ENCODE data around the gene SH3YL1. TPM values are rescaled to one million over a fixed set of nuclear protein-coding genes. Genes with fewer than 3 reads are reported as not detected.

Gene SH3YL1
- total and polyA plus RNA-seq, 10 donors, result 30.6 to 72.8 (median 37.0) TPM

DNA sequence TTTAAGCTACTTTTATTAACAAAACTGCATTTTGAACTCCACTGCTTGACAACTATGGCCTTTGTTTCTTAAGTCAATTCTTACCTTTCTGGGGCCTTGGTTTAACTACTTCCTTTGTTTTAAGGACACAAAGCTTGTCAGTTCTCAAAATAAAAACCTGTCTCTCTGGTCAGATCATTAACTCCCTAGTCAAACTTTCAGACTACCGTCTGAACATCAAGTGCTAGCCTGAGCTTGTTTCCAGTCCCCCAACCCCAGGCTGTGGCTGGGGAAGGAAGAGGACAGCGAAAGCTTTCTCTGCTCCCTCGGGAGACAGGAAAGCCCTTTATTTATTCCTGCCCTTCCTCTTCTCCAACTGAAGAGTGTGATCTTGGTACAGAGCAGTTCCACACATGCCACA lies 1.7 kb downstream of the SH3YL1 start:
- Histone ChIP-seq H3K27me3 (replicated peaks in 1 of 7) (no peaks in the 10 kb centered on the region), H3K9me3 (peaks cover 0 to 20% (median 13%) of the 10 kb centered on the region in 8 donors), H3K4me1 (peaks cover 17 to 63% (median 40%) of the 10 kb centered on the region in 6 donors), H3K36me3 (no peaks in the 10 kb centered on the region), H3K4me3 (no peak overlapping the region), H3K27ac (peak overlapping the region in 6 of 8 donors; percentile 14 to 94 (median 70))
- WGBS, 5 donors, result 59 to 74% (median 63%) methylated on average over 3 of the region's 3 CpGs
- no peak for TF ChIP-seq POLR2A (IDR thresholded peaks at IDR 0.05)
- intact Hi-C loops (cut with DNase I; ENCODE audit: low total_unique reads), result no loop called here
- DNase-seq, result no peak

DNA sequence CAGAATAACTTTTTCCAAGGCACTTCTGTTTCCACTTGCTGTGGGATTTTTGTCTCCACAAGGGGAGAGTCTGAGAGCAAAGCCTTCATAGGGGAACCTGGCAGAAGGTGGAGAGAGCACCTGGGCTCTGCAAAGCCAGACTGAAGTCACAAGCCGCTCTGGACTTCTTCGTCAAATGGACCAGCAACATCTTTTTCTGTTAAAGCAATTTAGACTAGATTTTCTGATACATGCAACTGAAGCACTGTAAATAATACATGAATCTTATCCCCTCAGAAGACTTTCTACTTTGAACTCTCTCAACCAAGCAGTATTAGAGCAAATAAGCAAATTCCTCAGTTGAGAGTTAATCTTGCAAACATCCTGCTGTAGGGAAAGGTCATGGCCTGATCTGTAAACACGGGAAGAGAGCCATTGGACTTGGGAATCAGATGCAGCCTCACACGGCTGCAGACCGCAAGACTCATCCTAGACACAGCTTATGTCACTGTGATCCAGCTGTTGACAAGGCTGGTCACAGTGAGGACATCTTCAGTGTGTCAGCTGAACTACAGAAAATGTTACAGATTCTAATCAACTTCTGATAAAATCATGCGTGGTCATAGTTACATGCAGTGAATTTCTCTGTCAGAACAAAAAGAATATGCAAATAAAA lies 3.2 kb downstream of the SH3YL1 start:
- peaks cover 4 to 48% (median 25%) of the 10 kb centered on the region in 6 donors for H3K4me1 ChIP-seq
- peak overlapping the region in 3 of 8 donors; percentile 9 to 31 (median 17) for H3K27ac ChIP-seq
- no peaks in the 10 kb centered on the region for H3K27me3 ChIP-seq (replicated peaks in 1 of 7)
- no peak for DNase-seq
- WGBS, 5 donors, result 56 to 80% (median 72%) methylated on average over 6 of the region's 6 CpGs
- TF ChIP-seq, protein P1, sequence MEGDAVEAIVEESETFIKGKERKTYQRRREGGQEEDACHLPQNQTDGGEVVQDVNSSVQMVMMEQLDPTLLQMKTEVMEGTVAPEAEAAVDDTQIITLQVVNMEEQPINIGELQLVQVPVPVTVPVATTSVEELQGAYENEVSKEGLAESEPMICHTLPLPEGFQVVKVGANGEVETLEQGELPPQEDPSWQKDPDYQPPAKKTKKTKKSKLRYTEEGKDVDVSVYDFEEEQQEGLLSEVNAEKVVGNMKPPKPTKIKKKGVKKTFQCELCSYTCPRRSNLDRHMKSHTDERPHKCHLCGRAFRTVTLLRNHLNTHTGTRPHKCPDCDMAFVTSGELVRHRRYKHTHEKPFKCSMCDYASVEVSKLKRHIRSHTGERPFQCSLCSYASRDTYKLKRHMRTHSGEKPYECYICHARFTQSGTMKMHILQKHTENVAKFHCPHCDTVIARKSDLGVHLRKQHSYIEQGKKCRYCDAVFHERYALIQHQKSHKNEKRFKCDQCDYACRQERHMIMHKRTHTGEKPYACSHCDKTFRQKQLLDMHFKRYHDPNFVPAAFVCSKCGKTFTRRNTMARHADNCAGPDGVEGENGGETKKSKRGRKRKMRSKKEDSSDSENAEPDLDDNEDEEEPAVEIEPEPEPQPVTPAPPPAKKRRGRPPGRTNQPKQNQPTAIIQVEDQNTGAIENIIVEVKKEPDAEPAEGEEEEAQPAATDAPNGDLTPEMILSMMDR (IDR thresholded peaks at IDR 0.05 in 8 of 11, conservative IDR thresholded peaks at IDR 0.05 in 3 of 11), result no peak
- TF ChIP-seq POLR2AphosphoS5 (IDR thresholded peaks at IDR 0.05) (no peak), POLR2A (IDR thresholded peaks at IDR 0.05) (no peak)
- peaks cover 0 to 23% (median 15%) of the 10 kb centered on the region in 8 donors for H3K9me3 ChIP-seq
- intact Hi-C loops (cut with DNase I; ENCODE audit: low total_unique reads), result no loop called here
- H3K4me3 ChIP-seq, result no peak overlapping the region
- no peaks in the 10 kb centered on the region for H3K36me3 ChIP-seq

DNA sequence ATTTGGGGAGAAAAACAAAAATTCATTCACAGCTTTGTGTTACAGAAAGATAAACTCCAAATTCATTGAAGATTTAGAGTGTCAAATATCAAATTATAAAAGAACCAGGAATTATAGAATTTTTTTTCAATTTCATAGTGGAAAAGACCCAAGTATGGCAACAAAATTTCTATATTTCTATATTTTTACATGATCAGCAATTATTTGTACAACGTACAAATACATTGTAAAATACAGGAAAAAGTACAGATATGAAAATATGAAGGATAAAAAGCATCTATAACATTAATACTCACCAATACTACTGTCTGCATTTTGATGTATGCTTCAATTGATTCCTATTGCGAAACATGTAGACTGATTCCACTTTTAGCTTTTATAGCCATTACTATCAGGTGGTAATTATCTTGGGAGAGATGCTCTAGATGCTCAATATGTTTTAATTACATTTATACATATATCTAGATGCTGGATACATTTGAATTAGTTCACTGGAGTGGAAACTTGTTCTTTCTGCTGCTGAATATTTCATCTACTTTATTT lies 4.0 kb downstream of the SH3YL1 start:
- no peak overlapping the region for H3K27ac ChIP-seq
- DNase-seq, result no peak
- TF ChIP-seq, protein P1 (IDR thresholded peaks at IDR 0.05 in 8 of 11, conservative IDR thresholded peaks at IDR 0.05 in 3 of 11), result no peak
- no peak for TF ChIP-seq POLR2AphosphoS5 (IDR thresholded peaks at IDR 0.05)
- intact Hi-C loops (cut with DNase I; ENCODE audit: low total_unique reads), result no loop called here
- peaks cover 0 to 41% (median 18%) of the 10 kb centered on the region in 6 donors for H3K4me1 ChIP-seq
- 95 to 100% (median 97%) methylated on average over 2 of the region's 2 CpGs for WGBS, 5 donors
- H3K36me3 ChIP-seq, result no peaks in the 10 kb centered on the region
- H3K4me3 ChIP-seq, result no peak overlapping the region
- peaks cover 0 to 23% (median 15%) of the 10 kb centered on the region in 8 donors for H3K9me3 ChIP-seq
- H3K27me3 ChIP-seq (replicated peaks in 1 of 7), result no peaks in the 10 kb centered on the region

DNA sequence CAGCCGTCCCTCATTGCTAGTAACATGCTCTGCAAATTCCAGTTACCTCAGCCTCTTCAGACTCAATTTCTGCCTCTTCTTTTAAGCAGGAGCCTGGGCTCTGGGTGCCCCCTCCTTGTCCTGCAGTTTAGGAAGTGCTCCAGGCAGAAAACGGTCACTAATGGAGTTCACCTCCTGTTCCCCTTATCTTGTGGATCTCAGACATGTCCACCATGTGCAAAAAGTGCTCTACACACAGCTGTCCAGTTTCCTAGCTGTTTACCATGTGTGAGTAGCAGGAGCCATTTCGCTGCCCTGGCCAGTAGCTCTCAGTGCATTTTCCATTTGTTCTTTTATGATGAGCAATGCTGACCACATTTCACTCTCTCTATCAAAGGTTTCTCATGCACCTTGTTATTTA lies 4.9 kb downstream of the SH3YL1 start:
- Histone ChIP-seq H3K9me3 (peaks cover 0 to 23% (median 15%) of the 10 kb centered on the region in 8 donors), H3K4me1 (peaks cover 0 to 39% (median 15%) of the 10 kb centered on the region in 6 donors), H3K27me3 (replicated peaks in 1 of 7) (no peaks in the 10 kb centered on the region), H3K4me3 (no peak overlapping the region), H3K27ac (no peak overlapping the region), H3K36me3 (no peaks in the 10 kb centered on the region)
- no peak for DNase-seq
- 88 to 95% (median 92%) methylated on average over 3 of the region's 3 CpGs for WGBS, 5 donors
- TF ChIP-seq POLR2AphosphoS5 (IDR thresholded peaks at IDR 0.05) (no peak), POLR2A (IDR thresholded peaks at IDR 0.05) (no peak)
- TF ChIP-seq, protein P1 (IDR thresholded peaks at IDR 0.05 in 8 of 11, conservative IDR thresholded peaks at IDR 0.05 in 3 of 11), result no peak
- intact Hi-C loops (cut with DNase I; ENCODE audit: low total_unique reads), result no loop called here
